Fibroblast of mammary gland (primary cell): ENCODE data around the gene TMEM53.

ENCODE experiments used
- DNase-seq: peaks from one replicate; pipeline ENCODE4 v3.0.0-alpha.2; 2010; ENCODE audit warnings: low read depth
- H3K4me3 ChIP-seq: 2 replicates; pipeline ENCODE4 v1.5.1; 2011; ENCODE audit warnings: low read depth, mild to moderate bottlenecking, low read length, moderate library complexity; ENCODE audit not compliant: control insufficient read depth
- CTCF ChIP-seq: conservative IDR thresholded peaks from 2 replicates; pipeline ENCODE4 v1.5.1; 2011; ENCODE audit warnings: low read depth, low read length, inconsistent platforms; ENCODE audit not compliant: control insufficient read depth, insufficient read depth

The TMEM53 gene

DNA sequence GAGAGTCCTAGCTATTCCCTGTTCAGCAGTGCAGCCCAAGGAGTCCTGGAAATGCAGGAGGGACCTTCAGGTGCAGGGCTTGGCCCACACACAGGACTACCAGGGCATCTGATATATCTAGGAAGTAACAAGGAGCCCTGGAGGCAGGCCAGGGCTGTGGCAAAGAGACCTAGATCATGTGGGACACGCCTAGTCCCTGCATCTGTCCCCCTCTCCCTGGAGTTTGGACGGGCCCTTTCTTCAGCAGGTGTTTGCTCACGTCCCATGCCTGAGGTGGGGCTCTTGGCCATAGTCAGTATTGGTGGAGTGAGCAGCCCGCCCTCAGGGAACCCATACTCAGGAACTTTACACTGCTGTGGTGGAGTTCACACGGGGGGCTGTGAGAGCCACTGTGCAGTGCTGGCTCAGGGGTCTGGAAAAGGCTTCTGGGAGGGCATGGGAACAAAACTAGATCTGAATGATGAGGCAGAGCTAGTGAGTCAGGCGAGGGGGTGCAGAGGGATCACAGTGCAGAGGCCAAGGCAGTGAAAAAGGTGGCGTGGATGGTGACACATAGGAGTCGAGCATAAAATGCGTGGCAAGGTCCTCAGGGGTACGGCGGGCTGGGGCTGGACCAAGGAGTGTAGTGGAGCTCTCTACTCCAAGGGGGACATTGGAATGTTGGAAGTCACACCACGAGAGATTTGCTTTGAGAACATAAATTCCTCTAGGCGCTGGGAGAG, 25.6 kb downstream of the TMEM53 start:
- DNase-seq, result no peak
- TF ChIP-seq CTCF, result no peak
- H3K4me3 ChIP-seq, result no peak overlapping the region

DNA sequence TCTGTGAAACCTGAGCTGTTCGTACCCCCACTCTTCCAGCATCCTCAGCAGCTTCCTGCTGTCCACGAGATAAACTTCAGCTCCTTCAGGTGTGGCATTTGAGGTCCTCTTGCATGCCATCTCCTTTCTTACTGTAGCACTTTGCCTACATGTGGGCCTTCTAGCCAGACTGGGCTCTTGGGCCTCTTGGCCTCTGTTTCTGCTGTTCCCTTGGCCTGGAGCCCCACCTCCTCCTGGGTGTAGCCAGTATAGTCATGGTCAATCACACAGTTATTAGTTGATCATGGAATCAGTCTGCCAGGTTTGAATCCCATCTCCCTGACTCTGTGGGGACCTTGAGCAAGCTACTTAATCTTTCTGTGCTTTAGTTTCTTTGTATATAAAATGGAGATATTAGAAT, 26.4 kb downstream of the TMEM53 start:
- peak; percentile 25 for DNase-seq

GRCh38 chr1:44646261-44647110, 27.8 kb downstream of the TMEM53 start:
- TF ChIP-seq CTCF, result no peak
- no peak overlapping the region for H3K4me3 ChIP-seq
- peak; percentile 76 for DNase-seq

More for the DNA sequence above, 26.4 kb downstream of the TMEM53 start:
- TF ChIP-seq CTCF, result no peak
- no peak overlapping the region for H3K4me3 ChIP-seq

GRCh38 chr1:44645476-44646244, 28.6 kb downstream of the TMEM53 start:
- peak; percentile 72 for DNase-seq
- no peak overlapping the region for H3K4me3 ChIP-seq
- TF ChIP-seq CTCF, result no peak

DNA sequence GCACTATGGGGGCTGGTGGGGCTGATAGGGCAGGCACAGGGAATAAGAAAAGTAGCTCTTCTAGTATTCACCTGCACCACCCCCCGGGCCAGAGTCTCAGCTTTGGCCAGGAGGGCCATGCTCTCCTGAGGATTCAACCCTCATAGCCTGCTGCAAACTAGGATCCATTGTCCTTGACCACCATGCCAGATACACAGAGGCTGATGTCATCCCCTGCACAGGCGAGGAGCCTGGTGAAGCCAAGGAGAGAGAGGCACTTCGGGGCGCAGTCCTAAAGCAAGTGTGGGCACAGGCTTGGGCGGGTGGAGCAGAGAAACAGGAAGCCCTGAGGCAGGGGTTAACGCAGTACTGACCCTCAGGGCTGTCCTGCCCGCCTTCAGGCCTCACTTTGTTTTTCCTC, 29.5 kb downstream of the TMEM53 start:
- TF ChIP-seq CTCF, result no peak
- no peak for DNase-seq
- no peak overlapping the region for H3K4me3 ChIP-seq

GRCh38 chr1:44643721-44644334, 30.5 kb downstream of the TMEM53 start:
- H3K4me3 ChIP-seq, result no peak overlapping the region
- no peak for DNase-seq
- TF ChIP-seq CTCF, result no peak
